ENCODE results near the gene COPB2. TPM values are rescaled to one million over a fixed set of nuclear protein-coding genes. Genes with fewer than 3 reads are reported as not detected.
"Not testable (repeated sequence)": the region's sequence is repeated elsewhere in the genome, so short reads cannot be mapped to it uniquely, and the experiment has no call there.

COPB2 gene
- total and polyA plus RNA-seq, 2 experiments from 2014 or later: 156 to 170 TPM

DNA sequence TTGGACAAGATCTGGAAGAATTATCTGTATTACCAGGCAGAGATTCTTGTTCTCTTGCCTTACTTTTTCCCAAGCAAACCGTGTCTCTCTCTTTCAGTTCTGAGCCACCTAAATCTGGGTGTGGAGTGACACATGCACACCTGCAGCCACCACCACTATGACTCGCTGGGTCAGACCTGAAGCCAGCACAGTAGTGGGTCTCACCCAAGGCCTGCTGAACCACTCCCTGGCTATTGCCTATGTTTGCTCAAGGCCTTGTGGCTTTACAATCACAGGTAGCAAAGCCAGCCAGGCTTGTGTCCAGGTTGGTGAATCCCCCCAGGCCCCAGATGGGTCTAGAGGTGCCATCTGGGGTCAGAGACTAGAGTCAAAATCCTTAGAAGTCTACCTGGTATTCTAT lies 28.7 kb upstream of the COPB2 start:
- Histone ChIP-seq H3K27me3 (no peaks in the 10 kb centered on the region), H3K79me2 (no peaks in the 10 kb centered on the region), H4K20me1 (ENCODE audit: insufficient read depth, poor library complexity, severe bottlenecking) (no peaks in the 10 kb centered on the region), H3K4me3 (no peak overlapping the region), H3K9me3 (ENCODE audit: low read depth) (no peaks in the 10 kb centered on the region), H3K36me3 (replicated peaks; ENCODE audit: insufficient read depth, low read depth) (no peaks in the 10 kb centered on the region), H3K9me2 (replicated peaks; ENCODE audit: insufficient read depth) (no peaks in the 10 kb centered on the region), H3K27ac (no peak overlapping the region), H3K4me1 (ENCODE audit: insufficient read depth) (no peaks in the 10 kb centered on the region), H2AFZ (no peak overlapping the region), H3K4me2 (no peak overlapping the region)
- 92% methylated on average over 2 of the region's 2 CpGs for WGBS (ENCODE audit: low lambda C conversion rate, missing lambda C conversion rate)
- TF ChIP-seq EZH2 (IDR thresholded peaks at IDR 0.05; ENCODE audit: borderline replicate concordance) (no peak), EZH2phosphoT487 (IDR thresholded peaks at IDR 0.05; ENCODE audit: low read depth, severe bottlenecking, unreplicated experiment) (no peak)
- TF ChIP-seq, protein P1, sequence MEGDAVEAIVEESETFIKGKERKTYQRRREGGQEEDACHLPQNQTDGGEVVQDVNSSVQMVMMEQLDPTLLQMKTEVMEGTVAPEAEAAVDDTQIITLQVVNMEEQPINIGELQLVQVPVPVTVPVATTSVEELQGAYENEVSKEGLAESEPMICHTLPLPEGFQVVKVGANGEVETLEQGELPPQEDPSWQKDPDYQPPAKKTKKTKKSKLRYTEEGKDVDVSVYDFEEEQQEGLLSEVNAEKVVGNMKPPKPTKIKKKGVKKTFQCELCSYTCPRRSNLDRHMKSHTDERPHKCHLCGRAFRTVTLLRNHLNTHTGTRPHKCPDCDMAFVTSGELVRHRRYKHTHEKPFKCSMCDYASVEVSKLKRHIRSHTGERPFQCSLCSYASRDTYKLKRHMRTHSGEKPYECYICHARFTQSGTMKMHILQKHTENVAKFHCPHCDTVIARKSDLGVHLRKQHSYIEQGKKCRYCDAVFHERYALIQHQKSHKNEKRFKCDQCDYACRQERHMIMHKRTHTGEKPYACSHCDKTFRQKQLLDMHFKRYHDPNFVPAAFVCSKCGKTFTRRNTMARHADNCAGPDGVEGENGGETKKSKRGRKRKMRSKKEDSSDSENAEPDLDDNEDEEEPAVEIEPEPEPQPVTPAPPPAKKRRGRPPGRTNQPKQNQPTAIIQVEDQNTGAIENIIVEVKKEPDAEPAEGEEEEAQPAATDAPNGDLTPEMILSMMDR (IDR thresholded peaks at IDR 0.05; ENCODE audit: poor library complexity): no peak
- DNase-seq (ENCODE audit: low spot score): no peak

DNA sequence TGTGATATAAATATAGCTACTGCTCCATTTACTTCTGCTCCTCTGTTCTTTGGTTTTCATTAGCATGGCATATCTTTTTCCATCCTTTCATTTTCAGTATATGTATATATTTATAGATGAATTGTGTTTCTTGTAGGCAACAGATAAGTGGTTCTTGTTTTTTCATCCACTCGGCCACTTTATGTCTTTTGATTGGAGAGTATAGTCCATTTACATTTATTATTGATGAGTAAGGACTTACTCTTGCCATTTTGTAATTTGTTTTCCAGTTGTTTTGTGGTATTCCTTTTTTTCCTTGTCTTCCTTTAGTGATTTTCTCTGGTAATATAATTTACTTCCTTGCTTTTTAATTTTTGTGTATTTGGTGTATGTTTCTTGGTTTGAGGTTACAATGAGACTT lies 26.8 kb upstream of the COPB2 start:
- no peaks in the 10 kb centered on the region for H3K27me3 ChIP-seq
- no peaks in the 10 kb centered on the region for H3K4me1 ChIP-seq (ENCODE audit: insufficient read depth)
- H4K20me1 ChIP-seq (ENCODE audit: insufficient read depth, poor library complexity, severe bottlenecking): no peaks in the 10 kb centered on the region
- H3K36me3 ChIP-seq (replicated peaks; ENCODE audit: insufficient read depth, low read depth): no peaks in the 10 kb centered on the region
- DNase-seq (ENCODE audit: low spot score): no peak
- H3K9me2 ChIP-seq (replicated peaks; ENCODE audit: insufficient read depth): no peaks in the 10 kb centered on the region
- H3K4me2 ChIP-seq: no peak overlapping the region
- no peak overlapping the region for H3K4me3 ChIP-seq
- no peak for TF ChIP-seq EZH2phosphoT487 (IDR thresholded peaks at IDR 0.05; ENCODE audit: low read depth, severe bottlenecking, unreplicated experiment)
- TF ChIP-seq, protein P1 (IDR thresholded peaks at IDR 0.05; ENCODE audit: poor library complexity): no peak
- TF ChIP-seq EZH2 (IDR thresholded peaks at IDR 0.05; ENCODE audit: borderline replicate concordance): no peak
- no peaks in the 10 kb centered on the region for H3K79me2 ChIP-seq
- H3K9me3 ChIP-seq (ENCODE audit: low read depth): peaks cover 11% of the 10 kb centered on the region
- no peak overlapping the region for H2AFZ ChIP-seq
- no peak overlapping the region for H3K27ac ChIP-seq
- WGBS (ENCODE audit: low lambda C conversion rate, missing lambda C conversion rate): 97% methylated on average over 1 of the region's 1 CpG

DNA sequence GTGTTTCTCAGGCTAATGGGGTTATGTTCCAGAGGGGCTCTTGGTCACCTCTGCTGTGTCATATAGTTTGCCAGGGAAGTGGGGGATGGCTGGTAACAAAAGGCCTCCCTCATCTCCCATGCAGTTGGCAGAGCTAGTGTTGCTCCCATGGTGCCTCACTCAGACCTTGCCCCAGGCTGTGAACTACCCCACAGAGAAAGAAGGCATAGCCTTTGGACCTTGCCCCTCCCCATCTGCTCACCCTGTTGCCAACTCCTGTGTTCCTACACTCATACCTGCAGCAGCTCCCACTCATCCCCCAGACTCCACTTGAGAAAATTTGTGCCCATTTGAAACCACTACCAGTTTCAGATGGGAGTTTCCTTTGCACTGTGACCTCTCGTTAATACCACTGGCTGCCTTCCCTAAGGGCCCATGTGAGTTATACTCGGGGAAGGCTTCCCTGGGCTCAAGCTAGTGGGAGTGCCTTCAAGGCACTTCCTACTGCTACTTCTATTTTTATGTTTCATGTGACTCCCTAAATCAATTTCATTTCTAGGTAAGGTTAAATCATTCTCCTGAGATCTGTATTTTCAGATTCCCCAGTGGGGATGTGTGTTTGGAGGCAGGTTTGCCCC lies 25.3 kb upstream of the COPB2 start:
- no peaks in the 10 kb centered on the region for H3K36me3 ChIP-seq (replicated peaks; ENCODE audit: insufficient read depth, low read depth)
- H3K4me3 ChIP-seq: no peak overlapping the region
- H3K9me2 ChIP-seq (replicated peaks; ENCODE audit: insufficient read depth): no peaks in the 10 kb centered on the region
- no peak for DNase-seq (ENCODE audit: low spot score)
- no peaks in the 10 kb centered on the region for H3K4me1 ChIP-seq (ENCODE audit: insufficient read depth)
- WGBS (ENCODE audit: low lambda C conversion rate, missing lambda C conversion rate): 94% methylated on average over 2 of the region's 2 CpGs
- no peaks in the 10 kb centered on the region for H3K27me3 ChIP-seq
- no peaks in the 10 kb centered on the region for H4K20me1 ChIP-seq (ENCODE audit: insufficient read depth, poor library complexity, severe bottlenecking)
- H3K27ac ChIP-seq: no peak overlapping the region
- peaks cover 11% of the 10 kb centered on the region for H3K9me3 ChIP-seq (ENCODE audit: low read depth)
- no peaks in the 10 kb centered on the region for H3K79me2 ChIP-seq
- no peak overlapping the region for H3K4me2 ChIP-seq
- no peak overlapping the region for H2AFZ ChIP-seq
- no peak for TF ChIP-seq EZH2 (IDR thresholded peaks at IDR 0.05; ENCODE audit: borderline replicate concordance)
- TF ChIP-seq EZH2phosphoT487 (IDR thresholded peaks at IDR 0.05; ENCODE audit: low read depth, severe bottlenecking, unreplicated experiment): no peak
- TF ChIP-seq, protein P1 (IDR thresholded peaks at IDR 0.05; ENCODE audit: poor library complexity): no peak

DNA sequence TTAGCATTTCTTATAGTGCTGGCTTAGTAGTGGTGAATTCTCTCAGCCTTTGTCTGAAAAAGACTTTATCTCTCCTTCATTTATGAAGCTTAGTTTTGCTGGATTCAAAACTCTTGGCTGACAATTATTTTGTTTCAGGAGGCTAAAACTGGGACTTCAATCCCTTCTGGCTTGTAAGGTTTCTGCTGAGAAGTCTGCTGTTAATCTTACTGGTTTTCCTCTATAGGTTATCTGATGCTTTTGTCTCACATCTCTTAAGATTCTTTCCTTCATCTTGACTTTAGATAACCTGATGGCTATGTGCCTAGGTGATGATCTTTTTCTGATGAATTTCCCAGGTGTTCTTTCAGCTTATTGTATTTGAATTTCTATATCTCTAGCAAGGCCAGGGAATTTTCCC lies 23.4 kb upstream of the COPB2 start:
- H3K4me2 ChIP-seq; H3K4me3 ChIP-seq; H3K27ac ChIP-seq; H3K79me2 ChIP-seq; H3K9me2 ChIP-seq (replicated peaks; ENCODE audit: insufficient read depth); H4K20me1 ChIP-seq (ENCODE audit: insufficient read depth, poor library complexity, severe bottlenecking); H2AFZ ChIP-seq; DNase-seq (ENCODE audit: low spot score); H3K4me1 ChIP-seq (ENCODE audit: insufficient read depth); H3K36me3 ChIP-seq (replicated peaks; ENCODE audit: insufficient read depth, low read depth); H3K27me3 ChIP-seq: not testable (repeated sequence)
- H3K9me3 ChIP-seq (ENCODE audit: low read depth): peaks cover 11% of the 10 kb centered on the region

DNA sequence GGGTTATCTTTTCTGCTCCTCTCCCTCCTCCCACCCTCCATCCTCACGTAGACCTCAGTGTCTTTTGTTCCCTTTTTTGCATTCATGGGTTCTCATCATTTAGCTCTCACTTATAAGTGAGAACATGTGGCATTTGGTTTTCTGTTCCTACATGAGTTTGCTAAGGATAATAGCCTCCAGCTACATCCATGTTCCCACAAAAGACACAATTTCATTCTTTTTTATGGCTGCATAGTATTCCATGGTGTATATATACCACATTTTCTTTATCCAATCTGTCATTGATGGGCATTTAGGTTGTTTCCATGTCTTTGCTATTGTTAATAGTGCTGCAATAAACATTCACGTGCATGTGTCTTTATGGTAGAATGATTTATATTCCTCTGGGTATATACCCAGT lies 11.7 kb upstream of the COPB2 start:
- not testable (repeated sequence) for DNase-seq (ENCODE audit: low spot score); H3K4me2 ChIP-seq; H3K27me3 ChIP-seq; H2AFZ ChIP-seq; H3K27ac ChIP-seq; H4K20me1 ChIP-seq (ENCODE audit: insufficient read depth, poor library complexity, severe bottlenecking); H3K4me1 ChIP-seq (ENCODE audit: insufficient read depth); H3K4me3 ChIP-seq; H3K79me2 ChIP-seq; H3K9me2 ChIP-seq (replicated peaks; ENCODE audit: insufficient read depth); H3K36me3 ChIP-seq (replicated peaks; ENCODE audit: insufficient read depth, low read depth)
- WGBS (ENCODE audit: low lambda C conversion rate, missing lambda C conversion rate): 95% methylated on average over 2 of the region's 2 CpGs
- H3K9me3 ChIP-seq (ENCODE audit: low read depth): peaks cover 32% of the 10 kb centered on the region

Data from hepatocyte (in vitro differentiated cells).